ENCODE results near the gene ZNF611.
"Not testable (repeated sequence)": the region's sequence is repeated elsewhere in the genome, so short reads cannot be mapped to it uniquely, and the experiment has no call there.

Gene ZNF611

GRCh38 chr19:52675239-52675638, 59.6 kb downstream of the ZNF611 start:
- DNase-seq = not testable (repeated sequence)

- no peak for DNase-seq
Observed at GRCh38 chr19:52673014-52673413, 61.8 kb downstream of the ZNF611 start.

- DNase-seq = no peak
Observed at GRCh38 chr19:52670046-52670445, 64.8 kb downstream of the ZNF611 start.

GRCh38 chr19:52669586-52669985, 65.3 kb downstream of the ZNF611 start:
- no peak for DNase-seq

- DNase-seq = no peak
Observed at GRCh38 chr19:52667972-52668371, 66.9 kb downstream of the ZNF611 start.

- no peak for DNase-seq
Observed at GRCh38 chr19:52666506-52666905, 68.3 kb downstream of the ZNF611 start.

- peak; percentile 21 for DNase-seq
Observed at GRCh38 chr19:52665529-52665928, 69.3 kb downstream of the ZNF611 start.

GRCh38 chr19:52665027-52665426, 69.8 kb downstream of the ZNF611 start:
- no peak for DNase-seq

GRCh38 chr19:52664461-52664860, 70.4 kb downstream of the ZNF611 start:
- DNase-seq = no peak

GRCh38 chr19:52662631-52663030, 72.2 kb downstream of the ZNF611 start:
- no peak for DNase-seq

GRCh38 chr19:52660981-52661380, 73.9 kb downstream of the ZNF611 start:
- peak; percentile 38 for DNase-seq

GRCh38 chr19:52659013-52659412, 75.8 kb downstream of the ZNF611 start:
- no peak for DNase-seq

- DNase-seq = no peak
Observed at GRCh38 chr19:52658595-52658994, 76.2 kb downstream of the ZNF611 start.

GRCh38 chr19:52653161-52653560, 81.7 kb downstream of the ZNF611 start:
- no peak for DNase-seq
